ENCODE measurements around the gene PRKCE.

- no peak for TF ChIP-seq CTCF (IDR thresholded peaks at IDR 0.05)
- TF ChIP-seq POLR2A (IDR thresholded peaks at IDR 0.05) = no peak
These were observed 262.1 kb downstream of the PRKCE start for GRCh38 chr2:45913539-45913938.
